ENCODE results near the gene BRD4.
A peak's percentile ranks its signal among the peaks of the same experiment; 100 is the strongest.

The BRD4 gene

DNA sequence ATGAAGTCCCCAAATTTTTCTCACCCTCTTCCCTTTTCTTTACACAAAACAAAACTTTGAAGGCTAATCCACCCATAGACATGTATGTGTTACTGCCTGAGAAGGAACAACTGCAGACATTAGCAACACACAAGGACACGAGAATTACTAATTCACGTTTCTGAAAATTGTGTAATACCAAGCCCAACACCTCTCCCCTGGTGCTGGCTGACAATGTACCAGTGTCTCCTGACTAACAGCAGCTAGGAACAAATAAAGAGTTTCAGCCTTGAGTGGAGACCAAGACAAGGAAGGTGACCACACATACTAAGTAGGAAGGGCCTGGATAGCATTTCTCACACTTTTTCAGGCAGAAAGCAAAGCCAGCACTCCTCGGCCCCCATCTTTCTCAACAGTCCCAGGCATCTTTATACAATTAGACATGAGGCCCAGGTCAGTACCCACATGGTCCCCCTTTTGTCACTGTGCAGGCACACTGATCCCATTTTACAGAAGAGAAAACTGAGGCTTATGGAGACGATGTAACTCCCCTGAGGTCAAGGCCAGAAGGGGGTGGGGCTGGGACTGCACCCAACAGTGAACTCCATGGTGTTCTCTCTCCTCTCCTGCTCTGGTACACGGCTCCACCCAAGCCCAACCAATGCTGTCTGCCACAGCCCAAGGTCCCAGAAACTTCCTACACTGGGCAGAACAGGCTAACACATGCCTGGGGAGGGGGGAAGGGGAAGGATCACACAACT lies 8.7 kb downstream of the BRD4 start:
- no peaks in the 10 kb centered on the region for H3K9me3 ChIP-seq (ENCODE audit: control insufficient read depth, insufficient read depth, low read depth, low read length)
- CTCF ChIA-PET, result no interaction called here

DNA sequence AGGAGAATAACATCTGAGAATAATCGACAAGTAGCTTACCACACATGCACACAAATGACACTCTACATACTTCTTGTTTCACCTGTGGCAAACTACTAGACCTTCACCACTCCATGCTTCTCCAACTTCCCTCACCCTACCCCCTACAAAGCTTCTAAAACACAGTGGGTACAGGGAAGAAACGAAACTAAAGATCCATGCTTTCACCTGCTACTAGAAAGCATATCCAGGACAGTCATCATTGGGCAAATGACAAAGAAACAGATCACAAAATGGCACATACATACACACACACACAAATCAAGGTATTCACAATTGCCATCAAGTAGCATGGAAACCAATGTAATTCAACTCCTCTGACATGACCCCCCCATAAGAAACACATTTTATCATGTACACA lies 10.6 kb downstream of the BRD4 start:
- Histone ChIP-seq H3K36me3 (ENCODE audit: control insufficient read depth in 2 of 2, insufficient read depth in 1 of 2, low read length in 2 of 2) (peaks cover 0 to 4% of the 10 kb centered on the region in 2 experiments; a peak in 1 of 3 replicates), H3K27ac (ENCODE audit: extremely low read depth, low read depth, low read length) (no peak overlapping the region), H3K9me3 (ENCODE audit: control insufficient read depth, insufficient read depth, low read depth, low read length) (no peaks in the 10 kb centered on the region), H3K4me1 (ENCODE audit: control insufficient read depth, insufficient read depth, low read length) (peaks cover 54% of the 10 kb centered on the region), H3K4me3 (ENCODE audit: low read depth, low read length) (no peak overlapping the region)
- ChIA-PET CTCF (interaction anchor here (1.0 kb wide), 1 partner anchor 15 kb away, joined by 3 read pairs; no protein-coding TSS in a partner anchor), POLR2A (interaction anchor here (1.2 kb wide), 1 partner anchor 43 kb away, joined by 4 read pairs; no protein-coding TSS in a partner anchor)
- TF ChIP-seq ZNF629 (tag by site-specific recombination; IDR thresholded peaks at IDR 0.05) (no peak), ZNF777 (tag by site-specific recombination; IDR thresholded peaks at IDR 0.05; ENCODE audit: borderline replicate concordance) (no peak), GLIS2 (tag by site-specific recombination; IDR thresholded peaks at IDR 0.05) (no peak), GLIS1 (tag by site-specific recombination; IDR thresholded peaks at IDR 0.05) (peak; percentile 50; the same call in 1 of the 2 replicates), ZBTB20 (tag by site-specific recombination; IDR thresholded peaks at IDR 0.05) (0 out of 2 replicates have a peak, but pooled peaks have one; percentile 11), ZNF311 (tag by site-specific recombination; IDR thresholded peaks at IDR 0.05; ENCODE audit: borderline replicate concordance) (no peak), REPIN1 (tag by site-specific recombination; IDR thresholded peaks at IDR 0.05; ENCODE audit: low read depth) (no peak), ZSCAN30 (tag by site-specific recombination; IDR thresholded peaks at IDR 0.05) (no peak), ZBTB48 (tag by site-specific recombination; IDR thresholded peaks at IDR 0.05) (no peak), ZNF521 (tag by site-specific recombination; IDR thresholded peaks at IDR 0.05) (no peak), PRDM1 (tag by site-specific recombination; IDR thresholded peaks at IDR 0.05) (peak; percentile 34)
- TF ChIP-seq, protein P1, sequence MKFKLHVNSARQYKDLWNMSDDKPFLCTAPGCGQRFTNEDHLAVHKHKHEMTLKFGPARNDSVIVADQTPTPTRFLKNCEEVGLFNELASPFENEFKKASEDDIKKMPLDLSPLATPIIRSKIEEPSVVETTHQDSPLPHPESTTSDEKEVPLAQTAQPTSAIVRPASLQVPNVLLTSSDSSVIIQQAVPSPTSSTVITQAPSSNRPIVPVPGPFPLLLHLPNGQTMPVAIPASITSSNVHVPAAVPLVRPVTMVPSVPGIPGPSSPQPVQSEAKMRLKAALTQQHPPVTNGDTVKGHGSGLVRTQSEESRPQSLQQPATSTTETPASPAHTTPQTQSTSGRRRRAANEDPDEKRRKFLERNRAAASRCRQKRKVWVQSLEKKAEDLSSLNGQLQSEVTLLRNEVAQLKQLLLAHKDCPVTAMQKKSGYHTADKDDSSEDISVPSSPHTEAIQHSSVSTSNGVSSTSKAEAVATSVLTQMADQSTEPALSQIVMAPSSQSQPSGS (tag by site-specific recombination; IDR thresholded peaks at IDR 0.05; ENCODE audit: low read depth), result no peak
- TF ChIP-seq, protein P2, sequence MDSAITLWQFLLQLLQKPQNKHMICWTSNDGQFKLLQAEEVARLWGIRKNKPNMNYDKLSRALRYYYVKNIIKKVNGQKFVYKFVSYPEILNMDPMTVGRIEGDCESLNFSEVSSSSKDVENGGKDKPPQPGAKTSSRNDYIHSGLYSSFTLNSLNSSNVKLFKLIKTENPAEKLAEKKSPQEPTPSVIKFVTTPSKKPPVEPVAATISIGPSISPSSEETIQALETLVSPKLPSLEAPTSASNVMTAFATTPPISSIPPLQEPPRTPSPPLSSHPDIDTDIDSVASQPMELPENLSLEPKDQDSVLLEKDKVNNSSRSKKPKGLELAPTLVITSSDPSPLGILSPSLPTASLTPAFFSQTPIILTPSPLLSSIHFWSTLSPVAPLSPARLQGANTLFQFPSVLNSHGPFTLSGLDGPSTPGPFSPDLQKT (IDR thresholded peaks at IDR 0.05; ENCODE audit: borderline replicate concordance, low read depth, low read length), result no peak

More for the DNA sequence above, 8.7 kb downstream of the BRD4 start:
- no peak overlapping the region for H3K4me3 ChIP-seq (ENCODE audit: low read depth, low read length)
- POLR2A ChIA-PET, result no interaction called here
- no peak overlapping the region for H3K27ac ChIP-seq (ENCODE audit: extremely low read depth, low read depth, low read length)
- H3K4me1 ChIP-seq (ENCODE audit: control insufficient read depth, insufficient read depth, low read length), result peaks cover 52% of the 10 kb centered on the region
- H3K36me3 ChIP-seq (ENCODE audit: control insufficient read depth in 2 of 2, insufficient read depth in 1 of 2, low read length in 2 of 2), result no peaks in the 10 kb centered on the region
- TF ChIP-seq ZNF324 (tag by site-specific recombination; IDR thresholded peaks at IDR 0.05) (no peak), KLF7 (tag by site-specific recombination; IDR thresholded peaks at IDR 0.05; ENCODE audit: borderline replicate concordance) (no peak), ZNF596 (tag by site-specific recombination; IDR thresholded peaks at IDR 0.05) (no peak), ZNF274 (IDR thresholded peaks at IDR 0.05; ENCODE audit: low read length) (no peak), ZNF274 (tag by site-specific recombination; IDR thresholded peaks at IDR 0.05; ENCODE audit: borderline replicate concordance) (no peak), BCL11A (tag by site-specific recombination; IDR thresholded peaks at IDR 0.05; ENCODE audit: low read depth) (no peak), ZNF214 (tag by site-specific recombination; IDR thresholded peaks at IDR 0.05; ENCODE audit: borderline replicate concordance) (no peak), ZNF558 (tag by site-specific recombination; IDR thresholded peaks at IDR 0.05) (no peak), KLF1 (tag by site-specific recombination; IDR thresholded peaks at IDR 0.05) (peak; percentile 32; the same call in 1 of the 2 replicates)
- TF ChIP-seq, protein P3, sequence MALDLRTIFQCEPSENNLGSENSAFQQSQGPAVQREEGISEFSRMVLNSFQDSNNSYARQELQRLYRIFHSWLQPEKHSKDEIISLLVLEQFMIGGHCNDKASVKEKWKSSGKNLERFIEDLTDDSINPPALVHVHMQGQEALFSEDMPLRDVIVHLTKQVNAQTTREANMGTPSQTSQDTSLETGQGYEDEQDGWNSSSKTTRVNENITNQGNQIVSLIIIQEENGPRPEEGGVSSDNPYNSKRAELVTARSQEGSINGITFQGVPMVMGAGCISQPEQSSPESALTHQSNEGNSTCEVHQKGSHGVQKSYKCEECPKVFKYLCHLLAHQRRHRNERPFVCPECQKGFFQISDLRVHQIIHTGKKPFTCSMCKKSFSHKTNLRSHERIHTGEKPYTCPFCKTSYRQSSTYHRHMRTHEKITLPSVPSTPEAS (tag by site-specific recombination; IDR thresholded peaks at IDR 0.05), result no peak
- TF ChIP-seq, protein P4, sequence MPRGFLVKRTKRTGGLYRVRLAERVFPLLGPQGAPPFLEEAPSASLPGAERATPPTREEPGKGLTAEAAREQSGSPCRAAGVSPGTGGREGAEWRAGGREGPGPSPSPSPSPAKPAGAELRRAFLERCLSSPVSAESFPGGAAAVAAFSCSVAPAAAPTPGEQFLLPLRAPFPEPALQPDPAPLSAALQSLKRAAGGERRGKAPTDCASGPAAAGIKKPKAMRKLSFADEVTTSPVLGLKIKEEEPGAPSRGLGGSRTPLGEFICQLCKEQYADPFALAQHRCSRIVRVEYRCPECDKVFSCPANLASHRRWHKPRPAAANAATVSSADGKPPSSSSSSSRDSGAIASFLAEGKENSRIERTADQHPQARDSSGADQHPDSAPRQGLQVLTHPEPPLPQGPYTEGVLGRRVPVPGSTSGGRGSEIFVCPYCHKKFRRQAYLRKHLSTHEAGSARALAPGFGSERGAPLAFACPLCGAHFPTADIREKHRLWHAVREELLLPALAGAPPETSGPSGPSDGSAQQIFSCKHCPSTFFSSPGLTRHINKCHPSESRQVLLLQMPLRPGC (tag by site-specific recombination; IDR thresholded peaks at IDR 0.05), result no peak
- TF ChIP-seq, protein P5, sequence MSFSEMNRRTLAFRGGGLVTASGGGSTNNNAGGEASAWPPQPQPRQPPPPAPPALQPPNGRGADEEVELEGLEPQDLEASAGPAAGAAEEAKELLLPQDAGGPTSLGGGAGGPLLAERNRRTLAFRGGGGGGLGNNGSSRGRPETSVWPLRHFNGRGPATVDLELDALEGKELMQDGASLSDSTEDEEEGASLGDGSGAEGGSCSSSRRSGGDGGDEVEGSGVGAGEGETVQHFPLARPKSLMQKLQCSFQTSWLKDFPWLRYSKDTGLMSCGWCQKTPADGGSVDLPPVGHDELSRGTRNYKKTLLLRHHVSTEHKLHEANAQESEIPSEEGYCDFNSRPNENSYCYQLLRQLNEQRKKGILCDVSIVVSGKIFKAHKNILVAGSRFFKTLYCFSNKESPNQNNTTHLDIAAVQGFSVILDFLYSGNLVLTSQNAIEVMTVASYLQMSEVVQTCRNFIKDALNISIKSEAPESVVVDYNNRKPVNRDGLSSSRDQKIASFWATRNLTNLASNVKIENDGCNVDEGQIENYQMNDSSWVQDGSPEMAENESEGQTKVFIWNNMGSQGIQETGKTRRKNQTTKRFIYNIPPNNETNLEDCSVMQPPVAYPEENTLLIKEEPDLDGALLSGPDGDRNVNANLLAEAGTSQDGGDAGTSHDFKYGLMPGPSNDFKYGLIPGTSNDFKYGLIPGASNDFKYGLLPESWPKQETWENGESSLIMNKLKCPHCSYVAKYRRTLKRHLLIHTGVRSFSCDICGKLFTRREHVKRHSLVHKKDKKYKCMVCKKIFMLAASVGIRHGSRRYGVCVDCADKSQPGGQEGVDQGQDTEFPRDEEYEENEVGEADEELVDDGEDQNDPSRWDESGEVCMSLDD (tag by site-specific recombination; IDR thresholded peaks at IDR 0.05), result 0 out of 2 replicates have a peak, but pooled peaks have one; percentile 16
- TF ChIP-seq, protein P6, sequence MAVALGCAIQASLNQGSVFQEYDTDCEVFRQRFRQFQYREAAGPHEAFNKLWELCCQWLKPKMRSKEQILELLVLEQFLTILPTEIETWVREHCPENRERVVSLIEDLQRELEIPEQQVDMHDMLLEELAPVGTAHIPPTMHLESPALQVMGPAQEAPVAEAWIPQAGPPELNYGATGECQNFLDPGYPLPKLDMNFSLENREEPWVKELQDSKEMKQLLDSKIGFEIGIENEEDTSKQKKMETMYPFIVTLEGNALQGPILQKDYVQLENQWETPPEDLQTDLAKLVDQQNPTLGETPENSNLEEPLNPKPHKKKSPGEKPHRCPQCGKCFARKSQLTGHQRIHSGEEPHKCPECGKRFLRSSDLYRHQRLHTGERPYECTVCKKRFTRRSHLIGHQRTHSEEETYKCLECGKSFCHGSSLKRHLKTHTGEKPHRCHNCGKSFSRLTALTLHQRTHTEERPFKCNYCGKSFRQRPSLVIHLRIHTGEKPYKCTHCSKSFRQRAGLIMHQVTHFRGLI (tag by site-specific recombination; IDR thresholded peaks at IDR 0.05), result peak; percentile 98
- TF ChIP-seq, protein P7, sequence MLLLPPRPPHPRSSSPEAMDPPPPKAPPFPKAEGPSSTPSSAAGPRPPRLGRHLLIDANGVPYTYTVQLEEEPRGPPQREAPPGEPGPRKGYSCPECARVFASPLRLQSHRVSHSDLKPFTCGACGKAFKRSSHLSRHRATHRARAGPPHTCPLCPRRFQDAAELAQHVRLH (tag by site-specific recombination; IDR thresholded peaks at IDR 0.05), result 0 out of 2 replicates have a peak, but pooled peaks have one; percentile 31

Data from HEK293 (cell line).